HCT116 (cell line): ENCODE results near the gene DNAJC28. TPM values are rescaled to one million over a fixed set of nuclear protein-coding genes. Genes with fewer than 3 reads are reported as not detected.

ENCODE experiments used
- ATAC-seq: fragments of 200-7000 bp; cut with Tn5 transposase; 2 replicates; pipeline ENCODE4 v1.9.1; 2020; ENCODE audit warnings: mild to moderate bottlenecking, moderate library complexity
- BruUV-seq: library from RNA; stranded (reverse); fragments of 400-500 nt; replicated peaks from 2 replicates; lab custom pipeline; 2021; lab: Mats Ljungman, UMichigan
- CTCF ChIA-PET: fragments of 300-600 bp; sonication (Branson Sonifier 250); formaldehyde crosslinking; loops from one replicate; lab custom pipeline; 2021; ENCODE audit warnings: antibody characterized with exemption; lab: Charles Lee
- POLR2A ChIA-PET: fragments of 300-600, 350-600 bp; sonication (Branson Sonifier 250); formaldehyde crosslinking; loops from one replicate; lab custom pipeline; 2021; ENCODE audit warnings: antibody characterized with exemption; lab: Charles Lee
- RAD21 ChIA-PET, 2 experiments: fragments of 300-600 bp; sonication (Branson Sonifier 250); formaldehyde crosslinking; loops; one replicate each; lab custom pipeline; 2023; ENCODE audit warnings: low total read pairs in 2 of 2; ENCODE audit not compliant: uncharacterized antibody in 2 of 2, unreplicated experiment in 2 of 2, low non-redundant PET in 1 of 2; lab: Charles Lee
- DNase-seq: peaks from one replicate; pipeline ENCODE4 v3.0.0-alpha.2; 2010; ENCODE audit warnings: low read depth, low spot score
- H2AFZ ChIP-seq: fragments of 200-600 bp; shearing (Covaris generic), sonication (generic); 2 replicates; pipeline ENCODE4 v1.6.1; 2017; ENCODE audit warnings: low read depth, mixed run types, mixed read lengths, antibody characterized with exemption, low read length; ENCODE audit not compliant: poor library complexity, severe bottlenecking
- H3K27ac ChIP-seq: 2 replicates; pipeline ENCODE4 v1.5.1; 2012; ENCODE audit warnings: low read depth, low read length
- H3K27me3 ChIP-seq: fragments of 200-600 bp; sonication (generic); 2 replicates; pipeline ENCODE4 v1.6.1; 2016; ENCODE audit warnings: mixed run types, low read length, mixed read lengths; ENCODE audit not compliant: insufficient read depth
- H3K36me3 ChIP-seq, 2 experiments: fragments of 200-500 bp in 1 of 2; fragments of 200-600 bp in 1 of 2; sonication (Bioruptor generic) in 1 of 2; sonication (generic) in 1 of 2; 2 replicates each; pipeline versions ENCODE4 v1.5.1 to v1.6.1; 2014 to 2016; ENCODE audit warnings: low read length in 2 of 2, inconsistent platforms in 1 of 2, mixed read lengths in 1 of 2, mixed run types in 1 of 2; ENCODE audit not compliant: insufficient read depth in 2 of 2, control insufficient read depth in 1 of 2
- H3K4me1 ChIP-seq, 2 experiments: fragments of 200-600 bp in 1 of 2; sonication (generic) in 1 of 2; 2 replicates each; pipeline versions ENCODE4 v1.5.1 to v1.6.1; 2012 to 2017; ENCODE audit warnings: low read length in 2 of 2, inconsistent platforms in 1 of 2, mild to moderate bottlenecking in 1 of 2, mixed read lengths in 1 of 2, mixed run types in 1 of 2, moderate library complexity in 1 of 2; ENCODE audit not compliant: insufficient read depth in 2 of 2, control insufficient read depth in 1 of 2
- H3K4me2 ChIP-seq: fragments of 200-600 bp; sonication (generic); 2 replicates; pipeline ENCODE4 v1.6.1; 2017; ENCODE audit warnings: mixed run types, low read length, mixed read lengths
- H3K4me3 ChIP-seq, 2 experiments: fragments of 200-600 bp in 1 of 2; sonication (generic) in 1 of 2; replicated peaks in 1 of 2; 2 replicates each; pipeline ENCODE4 v1.5.1; 2011 to 2016; ENCODE audit warnings: low read length in 2 of 2, control low read depth in 1 of 2, low read depth in 1 of 2, mild to moderate bottlenecking in 1 of 2, mixed read lengths in 1 of 2, mixed run types in 1 of 2
- H3K79me2 ChIP-seq: fragments of 200-600 bp; sonication (generic); 2 replicates; pipeline ENCODE4 v1.6.1; 2017; ENCODE audit warnings: mild to moderate bottlenecking, mixed run types, low read length, moderate library complexity, mixed read lengths; ENCODE audit not compliant: insufficient read depth
- H3K9ac ChIP-seq: fragments of 200-600 bp; sonication (generic); 2 replicates; pipeline ENCODE4 v1.6.1; 2016; ENCODE audit warnings: low read length, mixed read lengths
- H3K9me2 ChIP-seq: fragments of 200-600 bp; sonication (generic), shearing (Covaris generic); 2 replicates; pipeline ENCODE4 v1.6.1; 2017; ENCODE audit warnings: mixed run types, mild to moderate bottlenecking, moderate library complexity; ENCODE audit not compliant: insufficient read depth
- H3K9me3 ChIP-seq, 2 experiments: fragments of 200-500 bp in 1 of 2; fragments of 200-600 bp in 1 of 2; sonication (Bioruptor generic) in 1 of 2; sonication (generic) in 1 of 2; 2 replicates each; pipeline ENCODE4 v1.6.1; 2014 to 2017; ENCODE audit warnings: low read length in 2 of 2, mixed read lengths in 2 of 2, inconsistent platforms in 1 of 2, low read depth in 1 of 2, mild to moderate bottlenecking in 1 of 2, mixed run types in 1 of 2, moderate library complexity in 1 of 2; ENCODE audit not compliant: control insufficient read depth in 1 of 2, insufficient read depth in 1 of 2
- H4K20me1 ChIP-seq: fragments of 200-600 bp; sonication (generic), shearing (Covaris generic); 2 replicates; pipeline ENCODE4 v1.6.1; 2017; ENCODE audit warnings: mixed run types, mild to moderate bottlenecking, moderate library complexity; ENCODE audit not compliant: insufficient read depth
- CBX3 ChIP-seq: IDR thresholded peaks from 2 replicates; pipeline ENCODE4 v1.6.1; 2012; ENCODE audit warnings: low read depth
- CEBPB ChIP-seq: IDR thresholded peaks from 2 replicates; pipeline ENCODE4 v1.6.1; 2012; ENCODE audit warnings: low read depth
- EGR1 ChIP-seq: IDR thresholded peaks from 2 replicates; pipeline ENCODE4 v1.6.1; 2012; ENCODE audit warnings: low read depth
- ELF1 ChIP-seq: IDR thresholded peaks from 2 replicates; pipeline ENCODE4 v1.6.1; 2012; ENCODE audit warnings: low read depth, borderline replicate concordance
- EZH2 ChIP-seq: fragments of 200-600 bp; sonication (generic); IDR thresholded peaks from 2 replicates; pipeline ENCODE4 v1.6.1; 2017; ENCODE audit warnings: antibody characterized with exemption, mixed run types
- EZH2phosphoT487 ChIP-seq: fragments of 200-600 bp; IDR thresholded peaks from 2 replicates; pipeline ENCODE4 v1.6.1; 2018; ENCODE audit warnings: antibody characterized with exemption, borderline replicate concordance
- FOSL1 ChIP-seq: IDR thresholded peaks from 2 replicates; pipeline ENCODE4 v1.6.1; 2012; ENCODE audit warnings: low read depth
- POLR2AphosphoS5 ChIP-seq: IDR thresholded peaks from 2 replicates; pipeline ENCODE4 v1.6.1; 2011; ENCODE audit warnings: mild to moderate bottlenecking, low read depth, low read length, moderate library complexity
- RAD21 ChIP-seq: IDR thresholded peaks from 2 replicates; pipeline ENCODE4 v1.6.1; 2012; ENCODE audit warnings: low read depth, mild to moderate bottlenecking
- SIN3A ChIP-seq: IDR thresholded peaks from 2 replicates; pipeline ENCODE4 v1.6.1; 2012; ENCODE audit warnings: low read depth
- SP1 ChIP-seq: IDR thresholded peaks from 2 replicates; pipeline ENCODE4 v1.6.1; 2012; ENCODE audit warnings: low read depth
- SRF ChIP-seq: IDR thresholded peaks from 2 replicates; pipeline ENCODE4 v1.6.1; 2012; ENCODE audit warnings: low read depth
- TCF7L2 ChIP-seq: IDR thresholded peaks from 2 replicates; pipeline ENCODE4 v1.7.0; 2011; ENCODE audit warnings: borderline replicate concordance, inconsistent platforms; ENCODE audit not compliant: insufficient read depth, insufficient read length; ENCODE audit errors: extremely low read depth
- YY1 ChIP-seq: IDR thresholded peaks from 2 replicates; pipeline ENCODE4 v1.6.1; 2011; ENCODE audit warnings: low read length, low read depth, moderate library complexity, mild to moderate bottlenecking; ENCODE audit not compliant: insufficient replicate concordance; ENCODE audit errors: extremely low read depth
- ZFX ChIP-seq: fragments of 450-650 bp; IDR thresholded peaks from 2 replicates; pipeline ENCODE4 v1.6.1; 2017
- intact Hi-C: fragments of 100-400 bp; cut with micrococcal nuclease; formaldehyde crosslinking; loops from 2 replicates; pipeline ENCODE4 v1.10.0; 2022
- total RNA-seq: library from RNA; stranded (reverse); gene quantifications from one replicate; pipeline ENCODE4 v1.2.1, GENCODE V29; 2021; ENCODE audit not compliant: unreplicated experiment
- TF ChIP-seq, protein P1 (sequence below): IDR thresholded peaks from 2 replicates; pipeline ENCODE4 v1.6.1; 2012; ENCODE audit warnings: low read depth
- TF ChIP-seq, protein P2 (sequence below): IDR thresholded peaks from 2 replicates; pipeline ENCODE4 v1.6.1; 2011; ENCODE audit warnings: mild to moderate bottlenecking, low read length, moderate library complexity; ENCODE audit not compliant: insufficient replicate concordance; ENCODE audit errors: extremely low read depth
- TF ChIP-seq, protein P3 (sequence below): IDR thresholded peaks from 2 replicates; pipeline ENCODE4 v1.6.1; 2012
- TF ChIP-seq, protein P4 (sequence below): IDR thresholded peaks from 2 replicates; pipeline ENCODE4 v1.6.1; 2012

DNAJC28 gene
- total RNA-seq, 1 experiment from 2014 or later, result 0.81 TPM

DNA sequence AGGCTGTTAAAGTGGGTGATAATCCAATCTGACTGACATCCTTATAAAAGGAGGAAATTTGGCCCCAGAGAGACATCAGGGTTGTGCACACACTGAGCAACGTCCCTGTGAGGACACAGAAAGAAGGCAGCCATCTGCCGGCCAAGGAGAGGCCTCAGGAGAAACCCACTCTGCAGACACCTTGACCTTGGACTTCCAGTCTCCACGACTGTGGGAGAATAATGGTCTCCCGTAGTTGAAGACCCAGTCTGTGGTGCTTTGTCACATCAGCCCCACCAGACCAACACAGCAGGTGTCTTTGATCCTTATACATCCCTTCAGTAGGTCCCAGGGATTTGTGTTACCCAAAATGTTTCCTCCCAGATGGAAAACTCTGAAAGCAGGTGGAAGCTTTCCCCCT lies 4.2 kb upstream of the DNAJC28 start:
- Histone ChIP-seq H3K9me3 (no peaks in the 10 kb centered on the region), H3K9ac (no peak overlapping the region), H3K4me1 (peaks cover 4 to 9% of the 10 kb centered on the region in 2 experiments; a peak in 2 of 4 replicates), H3K27me3 (no peaks in the 10 kb centered on the region), H4K20me1 (no peaks in the 10 kb centered on the region), H2AFZ (no peak overlapping the region), H3K4me3 (no peak overlapping the region), H3K36me3 (no peaks in the 10 kb centered on the region), H3K27ac (no peak overlapping the region), H3K79me2 (no peaks in the 10 kb centered on the region), H3K4me2 (no peak overlapping the region), H3K9me2 (no peaks in the 10 kb centered on the region)
- no peak for DNase-seq
- TF ChIP-seq SIN3A, result no peak
- no peak for TF ChIP-seq RAD21
- TF ChIP-seq POLR2AphosphoS5, result no peak
- no peak for TF ChIP-seq EZH2phosphoT487
- no peak for TF ChIP-seq YY1
- TF ChIP-seq CEBPB, result no peak
- no peak for TF ChIP-seq CBX3
- TF ChIP-seq ZFX, result no peak
- no peak for TF ChIP-seq TCF7L2
- TF ChIP-seq EZH2, result no peak
- TF ChIP-seq, protein P1, sequence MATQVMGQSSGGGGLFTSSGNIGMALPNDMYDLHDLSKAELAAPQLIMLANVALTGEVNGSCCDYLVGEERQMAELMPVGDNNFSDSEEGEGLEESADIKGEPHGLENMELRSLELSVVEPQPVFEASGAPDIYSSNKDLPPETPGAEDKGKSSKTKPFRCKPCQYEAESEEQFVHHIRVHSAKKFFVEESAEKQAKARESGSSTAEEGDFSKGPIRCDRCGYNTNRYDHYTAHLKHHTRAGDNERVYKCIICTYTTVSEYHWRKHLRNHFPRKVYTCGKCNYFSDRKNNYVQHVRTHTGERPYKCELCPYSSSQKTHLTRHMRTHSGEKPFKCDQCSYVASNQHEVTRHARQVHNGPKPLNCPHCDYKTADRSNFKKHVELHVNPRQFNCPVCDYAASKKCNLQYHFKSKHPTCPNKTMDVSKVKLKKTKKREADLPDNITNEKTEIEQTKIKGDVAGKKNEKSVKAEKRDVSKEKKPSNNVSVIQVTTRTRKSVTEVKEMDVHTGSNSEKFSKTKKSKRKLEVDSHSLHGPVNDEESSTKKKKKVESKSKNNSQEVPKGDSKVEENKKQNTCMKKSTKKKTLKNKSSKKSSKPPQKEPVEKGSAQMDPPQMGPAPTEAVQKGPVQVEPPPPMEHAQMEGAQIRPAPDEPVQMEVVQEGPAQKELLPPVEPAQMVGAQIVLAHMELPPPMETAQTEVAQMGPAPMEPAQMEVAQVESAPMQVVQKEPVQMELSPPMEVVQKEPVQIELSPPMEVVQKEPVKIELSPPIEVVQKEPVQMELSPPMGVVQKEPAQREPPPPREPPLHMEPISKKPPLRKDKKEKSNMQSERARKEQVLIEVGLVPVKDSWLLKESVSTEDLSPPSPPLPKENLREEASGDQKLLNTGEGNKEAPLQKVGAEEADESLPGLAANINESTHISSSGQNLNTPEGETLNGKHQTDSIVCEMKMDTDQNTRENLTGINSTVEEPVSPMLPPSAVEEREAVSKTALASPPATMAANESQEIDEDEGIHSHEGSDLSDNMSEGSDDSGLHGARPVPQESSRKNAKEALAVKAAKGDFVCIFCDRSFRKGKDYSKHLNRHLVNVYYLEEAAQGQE, result no peak
- no peak for TF ChIP-seq FOSL1
- TF ChIP-seq SRF, result no peak
- no peak for TF ChIP-seq ELF1
- TF ChIP-seq, protein P2, sequence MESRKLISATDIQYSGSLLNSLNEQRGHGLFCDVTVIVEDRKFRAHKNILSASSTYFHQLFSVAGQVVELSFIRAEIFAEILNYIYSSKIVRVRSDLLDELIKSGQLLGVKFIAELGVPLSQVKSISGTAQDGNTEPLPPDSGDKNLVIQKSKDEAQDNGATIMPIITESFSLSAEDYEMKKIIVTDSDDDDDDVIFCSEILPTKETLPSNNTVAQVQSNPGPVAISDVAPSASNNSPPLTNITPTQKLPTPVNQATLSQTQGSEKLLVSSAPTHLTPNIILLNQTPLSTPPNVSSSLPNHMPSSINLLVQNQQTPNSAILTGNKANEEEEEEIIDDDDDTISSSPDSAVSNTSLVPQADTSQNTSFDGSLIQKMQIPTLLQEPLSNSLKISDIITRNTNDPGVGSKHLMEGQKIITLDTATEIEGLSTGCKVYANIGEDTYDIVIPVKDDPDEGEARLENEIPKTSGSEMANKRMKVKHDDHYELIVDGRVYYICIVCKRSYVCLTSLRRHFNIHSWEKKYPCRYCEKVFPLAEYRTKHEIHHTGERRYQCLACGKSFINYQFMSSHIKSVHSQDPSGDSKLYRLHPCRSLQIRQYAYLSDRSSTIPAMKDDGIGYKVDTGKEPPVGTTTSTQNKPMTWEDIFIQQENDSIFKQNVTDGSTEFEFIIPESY, result no peak
- TF ChIP-seq, protein P3, sequence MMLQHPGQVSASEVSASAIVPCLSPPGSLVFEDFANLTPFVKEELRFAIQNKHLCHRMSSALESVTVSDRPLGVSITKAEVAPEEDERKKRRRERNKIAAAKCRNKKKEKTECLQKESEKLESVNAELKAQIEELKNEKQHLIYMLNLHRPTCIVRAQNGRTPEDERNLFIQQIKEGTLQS, result no peak
- TF ChIP-seq, protein P4, sequence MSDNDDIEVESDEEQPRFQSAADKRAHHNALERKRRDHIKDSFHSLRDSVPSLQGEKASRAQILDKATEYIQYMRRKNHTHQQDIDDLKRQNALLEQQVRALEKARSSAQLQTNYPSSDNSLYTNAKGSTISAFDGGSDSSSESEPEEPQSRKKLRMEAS, result no peak
- no peak for TF ChIP-seq SP1
- TF ChIP-seq EGR1, result no peak
- ATAC-seq, result no peak
- RAD21 ChIA-PET, result no interaction called here
- BruUV-seq, result no TSS peak
- CTCF ChIA-PET, result no interaction called here
- intact Hi-C loops, result no loop called here
- POLR2A ChIA-PET, result no interaction called here
